Glomerular endothelial cell (primary cell): Measurements from ENCODE around the gene LYRM9. TPM values are rescaled to one million over a fixed set of nuclear protein-coding genes. Genes with fewer than 3 reads are reported as not detected.
"Not testable (repeated sequence)": the region's sequence is repeated elsewhere in the genome, so short reads cannot be mapped to it uniquely, and the experiment has no call there.

Experiments used
- DNase-seq: peaks from one replicate; pipeline ENCODE4 v3.0.0-alpha.2; 2011; ENCODE audit warnings: low read depth, low spot score; ENCODE audit errors: extremely low read depth
- total RNA-seq: library from RNA; depleted of rRNA; stranded (reverse); fragments of >200 nt; gene quantifications from 2 replicates; pipeline ENCODE4 v1.2.3, GENCODE V29; 2015

LYRM9 gene
- total RNA-seq, 1 donor from 2014 or later, result 21.2 TPM

DNA sequence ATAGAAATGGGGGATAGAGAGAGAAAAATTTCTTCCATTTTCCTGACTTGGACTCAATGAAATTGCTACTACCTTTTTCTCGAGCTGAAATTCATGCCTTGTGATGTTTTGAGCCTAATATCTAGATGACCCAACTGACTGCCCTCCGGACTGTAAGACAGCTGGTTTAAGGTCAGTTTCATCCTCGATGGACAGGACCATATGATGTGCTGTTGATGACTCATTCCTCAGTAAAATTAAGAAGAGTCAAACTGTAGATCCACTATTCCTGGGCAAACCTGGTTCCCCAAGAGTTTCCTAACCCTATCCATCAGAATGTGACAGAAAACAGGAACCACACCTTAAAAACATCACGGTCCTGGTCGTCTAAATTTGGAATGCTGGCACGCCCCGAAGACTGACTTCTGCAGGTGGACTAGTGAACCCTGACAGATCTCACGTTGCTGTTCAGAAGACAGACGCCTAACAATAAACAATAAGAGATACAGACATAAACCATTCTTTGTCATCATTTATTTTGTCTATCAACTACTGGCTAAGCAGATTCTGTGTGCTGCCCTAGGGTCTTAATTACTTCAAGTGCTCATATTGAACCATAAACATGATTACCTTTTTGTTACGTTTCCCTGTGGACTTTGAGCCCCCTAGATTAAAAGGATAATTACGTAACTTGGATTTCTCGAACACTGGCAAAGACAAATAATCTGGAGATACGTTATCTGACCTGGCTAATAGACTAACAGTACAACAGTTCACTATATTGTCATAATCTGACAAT, 47.7 kb downstream of the LYRM9 start:
- no peak for DNase-seq

DNA sequence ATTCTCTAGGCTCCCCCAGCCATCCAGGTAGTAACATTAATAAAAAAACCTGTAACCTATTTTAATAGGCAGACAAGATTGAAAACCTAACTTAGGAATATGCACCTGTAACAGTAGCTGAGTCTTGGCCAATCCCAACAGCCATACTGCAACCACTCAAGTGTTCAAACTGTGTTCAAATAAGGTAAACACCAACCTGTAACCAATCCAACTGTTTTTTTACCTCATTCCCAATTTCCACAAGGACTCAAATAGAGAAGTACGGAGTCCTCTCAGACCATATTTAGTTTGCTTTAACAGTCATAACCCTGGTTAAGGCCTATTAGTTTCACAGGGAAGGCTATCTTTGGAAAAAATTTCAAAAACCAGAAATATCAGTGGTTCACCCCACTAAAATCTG, 52.5 kb downstream of the LYRM9 start:
- no peak for DNase-seq

DNA sequence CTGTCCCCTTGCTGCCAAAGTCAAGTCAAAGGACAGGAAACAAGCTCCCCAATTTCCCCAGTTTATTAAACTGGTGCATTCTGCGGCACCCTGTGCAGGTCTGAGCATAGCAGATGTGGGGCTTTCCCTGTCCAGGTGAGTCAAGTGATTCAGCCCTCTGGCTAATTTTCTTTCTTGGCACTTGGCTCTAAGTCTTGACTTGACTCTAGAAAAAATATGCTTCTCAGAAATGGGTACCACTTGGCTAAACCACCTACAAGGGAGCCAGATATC, 52.8 kb downstream of the LYRM9 start:
- DNase-seq, result not testable (repeated sequence)

DNA sequence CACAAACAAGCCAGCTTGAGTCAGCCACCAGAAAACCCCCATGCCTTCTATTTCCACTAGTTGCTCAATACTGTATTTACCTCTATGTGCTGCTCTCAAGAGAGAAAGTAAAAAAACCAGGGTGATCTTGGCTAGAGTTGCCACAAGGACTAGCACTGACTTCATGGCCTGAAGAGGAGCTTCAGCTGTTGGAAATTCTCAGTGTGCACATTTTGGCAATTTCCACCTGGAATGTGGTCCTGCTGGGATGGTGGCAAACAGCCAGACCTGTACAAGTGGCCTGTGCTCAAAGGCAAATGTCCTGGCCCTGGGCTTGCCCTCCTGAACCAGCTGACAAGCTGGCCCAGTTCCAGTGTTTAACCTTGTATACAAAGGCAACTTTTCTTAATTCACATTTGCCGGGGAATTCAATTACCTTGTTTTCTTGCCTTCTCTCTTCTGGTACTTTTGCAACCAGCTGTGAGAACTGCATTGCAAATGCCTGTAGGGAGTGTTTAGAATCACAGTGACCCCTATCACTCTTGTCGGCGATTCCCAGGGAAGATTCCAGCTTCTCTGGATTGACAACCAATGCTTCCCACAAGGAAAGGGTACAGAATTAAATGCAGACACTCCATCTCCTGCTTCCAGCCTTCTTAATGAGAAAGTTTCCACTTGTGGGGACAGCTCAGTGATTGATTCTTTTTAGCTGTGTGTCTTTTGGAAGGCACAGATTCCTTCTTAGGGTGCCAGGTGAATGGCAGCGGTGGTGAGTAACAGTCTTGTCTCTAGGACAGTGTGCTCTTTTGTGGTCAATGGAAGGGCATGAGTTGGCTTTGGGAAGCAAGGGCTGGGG, 53.4 kb downstream of the LYRM9 start:
- not testable (repeated sequence) for DNase-seq

DNA sequence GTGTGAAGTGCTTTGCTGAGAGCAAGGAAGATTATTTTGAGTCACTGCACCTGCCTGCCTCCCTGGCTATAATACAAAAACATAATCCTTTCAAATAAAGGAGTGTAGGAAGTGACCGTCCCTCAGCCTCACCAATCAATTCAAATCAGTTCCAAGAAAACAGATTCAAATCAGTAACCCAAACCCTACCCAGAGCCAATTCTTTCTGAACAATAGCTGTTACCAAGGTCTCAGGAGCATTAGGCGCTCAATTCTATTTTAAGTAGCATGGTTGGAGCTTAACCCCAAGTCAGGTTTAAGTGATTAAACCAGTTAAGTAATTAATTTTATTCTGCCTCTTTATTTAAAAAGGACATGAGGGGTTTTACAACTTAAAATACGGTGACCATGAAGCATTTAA, 54.6 kb downstream of the LYRM9 start:
- DNase-seq, result not testable (repeated sequence)

DNA sequence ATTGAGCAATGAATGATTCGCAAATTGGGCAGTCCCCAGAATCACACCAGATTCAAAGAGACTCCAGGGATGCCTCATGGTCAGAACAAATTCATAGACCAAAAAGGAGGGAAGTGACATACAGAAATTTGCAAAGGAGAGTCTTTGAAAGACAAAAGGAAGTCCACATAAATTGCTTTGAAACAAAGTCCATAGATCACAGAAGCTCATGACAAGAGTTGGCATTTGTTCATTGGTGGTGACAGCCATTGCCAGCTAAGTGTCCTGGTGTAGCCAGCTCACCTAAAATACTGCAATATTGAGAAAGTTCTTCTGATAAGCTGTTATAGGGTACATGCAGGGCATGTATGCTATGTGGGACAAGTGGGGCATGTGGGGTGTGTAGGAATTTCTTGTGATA, 55.4 kb downstream of the LYRM9 start:
- not testable (repeated sequence) for DNase-seq

DNA sequence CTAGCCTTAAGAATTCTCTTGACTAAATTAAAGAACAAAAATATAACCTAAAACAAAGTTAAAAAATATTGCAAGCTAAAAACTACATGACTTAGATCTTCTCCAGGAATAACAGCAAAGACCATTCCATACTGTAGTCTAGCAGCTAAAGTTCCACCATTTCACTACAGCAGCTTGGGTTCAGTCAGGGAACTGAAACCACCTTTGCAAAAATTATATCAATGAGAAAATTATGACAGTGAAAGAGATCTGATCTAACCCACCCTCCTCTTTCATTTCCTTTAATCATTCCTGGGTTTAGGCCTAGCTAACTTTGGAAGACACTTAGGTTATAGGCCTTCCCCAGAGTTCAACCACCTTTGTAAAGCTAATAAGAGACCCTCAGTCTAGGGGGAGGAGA, 56.5 kb downstream of the LYRM9 start:
- DNase-seq, result no peak

DNA sequence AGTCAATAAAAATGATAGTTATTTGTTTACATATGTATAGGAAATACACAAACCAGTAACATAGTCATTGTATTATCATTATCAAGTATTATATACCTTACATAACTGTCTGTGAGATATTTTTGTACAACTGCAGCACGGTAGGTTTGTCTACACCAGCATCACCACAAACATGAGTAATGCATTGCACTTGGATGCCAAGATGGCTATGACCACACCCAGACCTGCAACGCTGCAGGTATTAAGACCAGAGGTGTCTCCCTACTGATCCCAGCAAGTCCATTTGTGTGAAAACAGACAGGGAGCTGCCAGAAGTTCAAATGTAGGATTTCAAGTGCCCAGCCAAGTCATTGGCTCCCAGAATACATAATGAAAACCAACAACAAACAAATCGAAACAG, 58.6 kb downstream of the LYRM9 start:
- no peak for DNase-seq

DNA sequence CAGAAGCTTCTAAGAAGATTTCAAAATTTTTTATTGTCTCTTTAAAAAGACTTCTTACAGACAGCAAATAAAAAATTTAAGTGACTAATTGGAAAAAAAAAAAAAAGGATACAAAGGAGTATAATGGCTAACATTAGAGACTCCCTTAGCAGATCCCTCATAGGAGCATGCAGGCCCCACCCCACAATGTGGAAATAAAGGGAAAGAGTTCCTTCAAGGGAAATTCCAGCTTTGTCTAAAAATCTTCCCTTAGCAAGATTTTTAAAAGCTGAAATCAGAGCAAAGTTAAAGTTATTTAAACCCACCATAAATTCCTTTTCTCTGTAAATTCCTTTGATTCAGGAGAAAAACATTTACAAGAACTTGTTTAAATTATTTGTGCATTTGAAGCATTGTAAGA, 60.3 kb downstream of the LYRM9 start:
- DNase-seq, result no peak

DNA sequence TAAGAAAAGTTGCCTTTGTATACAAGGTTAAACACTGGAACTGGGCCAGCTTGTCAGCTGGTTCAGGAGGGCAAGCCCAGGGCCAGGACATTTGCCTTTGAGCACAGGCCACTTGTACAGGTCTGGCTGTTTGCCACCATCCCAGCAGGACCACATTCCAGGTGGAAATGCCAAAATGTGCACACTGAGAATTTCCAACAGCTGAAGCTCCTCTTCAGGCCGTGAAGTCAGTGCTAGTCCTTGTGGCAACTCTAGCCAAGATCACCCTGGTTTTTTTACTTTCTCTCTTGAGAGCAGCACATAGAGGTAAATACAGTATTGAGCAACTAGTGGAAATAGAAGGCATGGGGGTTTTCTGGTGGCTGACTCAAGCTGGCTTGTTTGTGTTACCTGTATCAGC, 63.3 kb downstream of the LYRM9 start:
- not testable (repeated sequence) for DNase-seq

DNA sequence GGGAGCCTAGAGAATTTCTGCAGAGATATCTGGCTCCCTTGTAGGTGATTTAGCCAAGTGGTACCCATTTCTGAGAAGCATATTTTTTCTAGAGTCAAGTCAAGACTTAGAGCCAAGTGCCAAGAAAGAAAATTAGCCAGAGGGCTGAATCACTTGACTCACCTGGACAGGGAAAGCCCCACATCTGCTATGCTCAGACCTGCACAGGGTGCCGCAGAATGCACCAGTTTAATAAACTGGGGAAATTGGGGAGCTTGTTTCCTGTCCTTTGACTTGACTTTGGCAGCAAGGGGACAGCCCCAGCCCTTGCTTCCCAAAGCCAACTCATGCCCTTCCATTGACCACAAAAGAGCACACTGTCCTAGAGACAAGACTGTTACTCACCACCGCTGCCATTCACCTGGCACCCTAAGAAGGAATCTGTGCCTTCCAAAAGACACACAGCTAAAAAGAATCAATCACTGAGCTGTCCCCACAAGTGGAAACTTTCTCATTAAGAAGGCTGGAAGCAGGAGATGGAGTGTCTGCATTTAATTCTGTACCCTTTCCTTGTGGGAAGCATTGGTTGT, 63.9 kb downstream of the LYRM9 start:
- DNase-seq, result not testable (repeated sequence)

Other genes starting within 250 kb of the LYRM9 start
- gene NOS2, start 92.8 kb downstream of the LYRM9 start, total RNA-seq, result 0.18 and 0.44 TPM in 2 replicates
- gene NLK, start 149.3 kb upstream of the LYRM9 start, total RNA-seq, result 34.0 and 40.8 TPM in 2 replicates